ENCODE measurements around the gene SLC35B4.
A peak's percentile ranks its signal among the peaks of the same experiment; 100 is the strongest.

Gene SLC35B4

GRCh38 chr7:134246347-134246746 is 70.4 kb downstream of the SLC35B4 start:
- Histone ChIP-seq H3K4me3 (ENCODE audit: insufficient read depth, low read length, poor library complexity, severe bottlenecking) (no peak overlapping the region), H3K36me3 (ENCODE audit: low read length) (no peaks in the 10 kb centered on the region), H2AFZ (ENCODE audit: low read depth, low read length, severe bottlenecking) (no peak overlapping the region), H3K9me2 (replicated peaks; ENCODE audit: insufficient read depth, low read length) (no peaks in the 10 kb centered on the region), H3K27ac (ENCODE audit: low read depth, low read length) (peak overlapping the region; percentile 61), H3K9me3 (ENCODE audit: insufficient read depth, low read length) (no peaks in the 10 kb centered on the region), H3F3A (ENCODE audit: insufficient read depth) (0 out of 2 replicates have a peak, but pooled peaks cover 4% of the 10 kb centered on the region), H4K20me1 (ENCODE audit: low read depth, low read length) (no peaks in the 10 kb centered on the region), H3K27me3 (ENCODE audit: low read length) (no peaks in the 10 kb centered on the region), H3K4me2 (ENCODE audit: low read depth, low read length, poor library complexity, severe bottlenecking) (peak overlapping the region; percentile 48), H3K79me2 (ENCODE audit: insufficient read depth, low read length) (no peaks in the 10 kb centered on the region), H3K9ac (ENCODE audit: low read length) (no peak overlapping the region; the same call in 1 of the 2 replicates)
- TF ChIP-seq EZH2phosphoT487 (conservative IDR thresholded peaks at IDR 0.05; ENCODE audit: low read length) (no peak), CTCF (IDR thresholded peaks at IDR 0.05; ENCODE audit: insufficient read depth, low read length, poor library complexity, severe bottlenecking) (no peak)

GRCh38 chr7:134245253-134245652 is 71.5 kb downstream of the SLC35B4 start:
- no peaks in the 10 kb centered on the region for H4K20me1 ChIP-seq (ENCODE audit: low read depth, low read length)
- H3K9me3 ChIP-seq (ENCODE audit: insufficient read depth, low read length) = no peaks in the 10 kb centered on the region
- H3K27ac ChIP-seq (ENCODE audit: low read depth, low read length) = peak overlapping the region; percentile 61
- TF ChIP-seq CTCF (IDR thresholded peaks at IDR 0.05; ENCODE audit: insufficient read depth, low read length, poor library complexity, severe bottlenecking) (no peak), EZH2phosphoT487 (conservative IDR thresholded peaks at IDR 0.05; ENCODE audit: low read length) (no peak)
- no peaks in the 10 kb centered on the region for H3K9me2 ChIP-seq (replicated peaks; ENCODE audit: insufficient read depth, low read length)
- H3K9ac ChIP-seq (ENCODE audit: low read length) = no peak overlapping the region
- no peaks in the 10 kb centered on the region for H3K27me3 ChIP-seq (ENCODE audit: low read length)
- H3K36me3 ChIP-seq (ENCODE audit: low read length) = no peaks in the 10 kb centered on the region
- H3K4me3 ChIP-seq (ENCODE audit: insufficient read depth, low read length, poor library complexity, severe bottlenecking) = no peak overlapping the region
- no peaks in the 10 kb centered on the region for H3K79me2 ChIP-seq (ENCODE audit: insufficient read depth, low read length)
- no peak overlapping the region for H2AFZ ChIP-seq (ENCODE audit: low read depth, low read length, severe bottlenecking)
- peak overlapping the region; percentile 48 for H3K4me2 ChIP-seq (ENCODE audit: low read depth, low read length, poor library complexity, severe bottlenecking)
- H3F3A ChIP-seq (ENCODE audit: insufficient read depth) = 0 out of 2 replicates have a peak, but pooled peaks cover 4% of the 10 kb centered on the region
